Measurements from ENCODE around the gene FYB1.
"Not testable (repeated sequence)": the region's sequence is repeated elsewhere in the genome, so short reads cannot be mapped to it uniquely, and the experiment has no call there.

Gene FYB1

GRCh38 chr5:39219437-39219836 is at the start of gene FYB1:
Gene FYB1 (minus strand): TSS chr5:39219563. CDS start chr5:39202960, 16,603 bp downstream.
- no peak for DNase-seq

- DNase-seq: no peak
Observed at GRCh38 chr5:39267186-39267585, 47.8 kb upstream of the FYB1 start.

- DNase-seq: no peak
Observed at GRCh38 chr5:39266442-39266841, 47.1 kb upstream of the FYB1 start.

- no peak for DNase-seq
Observed at GRCh38 chr5:39264528-39264927, 45.2 kb upstream of the FYB1 start.

GRCh38 chr5:39262981-39263380 is 43.6 kb upstream of the FYB1 start:
- no peak for DNase-seq

- no peak for DNase-seq
Observed at GRCh38 chr5:39260095-39260494, 40.7 kb upstream of the FYB1 start.

- DNase-seq: no peak
Observed at GRCh38 chr5:39257554-39257953, 38.2 kb upstream of the FYB1 start.

- DNase-seq: no peak
Observed at GRCh38 chr5:39256477-39257235, 37.3 kb upstream of the FYB1 start.

GRCh38 chr5:39255406-39255805 is 36.0 kb upstream of the FYB1 start:
- no peak for DNase-seq

GRCh38 chr5:39254671-39255070 is 35.3 kb upstream of the FYB1 start:
- no peak for DNase-seq

- no peak for DNase-seq
Observed at GRCh38 chr5:39253196-39253595, 33.8 kb upstream of the FYB1 start.

GRCh38 chr5:39249564-39250274 is 30.4 kb upstream of the FYB1 start:
- DNase-seq: no peak

- no peak for DNase-seq
Observed at GRCh38 chr5:39249069-39249468, 29.7 kb upstream of the FYB1 start.

- DNase-seq: no peak
Observed at GRCh38 chr5:39240750-39241149, 21.4 kb upstream of the FYB1 start.

- no peak for DNase-seq
Observed at GRCh38 chr5:39238366-39239105, 19.2 kb upstream of the FYB1 start.

GRCh38 chr5:39236718-39237117 is 17.4 kb upstream of the FYB1 start:
- DNase-seq: no peak

- no peak for DNase-seq
Observed at GRCh38 chr5:39235648-39236047, 16.3 kb upstream of the FYB1 start.

GRCh38 chr5:39234494-39234893 is 15.1 kb upstream of the FYB1 start:
- DNase-seq: not testable (repeated sequence)

- DNase-seq: no peak
Observed at GRCh38 chr5:39233783-39234182, 14.4 kb upstream of the FYB1 start.

- no peak for DNase-seq
Observed at GRCh38 chr5:39231705-39232525, 12.6 kb upstream of the FYB1 start.

GRCh38 chr5:39228596-39228995 is 9.2 kb upstream of the FYB1 start:
- DNase-seq: no peak

- no peak for DNase-seq
Observed at GRCh38 chr5:39226558-39226957, 7.2 kb upstream of the FYB1 start.

- no peak for DNase-seq
Observed at GRCh38 chr5:39226100-39226451, 6.7 kb upstream of the FYB1 start.

All from GOT3 (cell line).